ENCODE results near the gene GNG10.
A peak's percentile ranks its signal among the peaks of the same experiment; 100 is the strongest.

Gene GNG10

GRCh38 chr9:111683392-111683791, 22.0 kb downstream of the GNG10 start:
- no peak overlapping the region for H3K4me3 ChIP-seq (replicated peaks in 1 of 2; ENCODE audit: low read depth in 2 of 2, low read length in 2 of 2)
- TF ChIP-seq CTCF (IDR thresholded peaks at IDR 0.05; ENCODE audit: low read depth, low read length) = no peak
- no peak for DNase-seq (ENCODE audit: low read depth in 2 of 2)

- DNase-seq (ENCODE audit: low read depth in 2 of 2) = peak; percentile 64 to 68
- H3K4me3 ChIP-seq (replicated peaks in 1 of 2; ENCODE audit: low read depth in 2 of 2, low read length in 2 of 2) = no peak overlapping the region
- TF ChIP-seq CTCF (IDR thresholded peaks at IDR 0.05; ENCODE audit: low read depth, low read length) = peak; percentile 37
Measured at GRCh38 chr9:111691672-111692329, 30.4 kb downstream of the GNG10 start.

GRCh38 chr9:111696796-111697195, 35.4 kb downstream of the GNG10 start:
- no peak overlapping the region for H3K4me3 ChIP-seq (replicated peaks in 1 of 2; ENCODE audit: low read depth in 2 of 2, low read length in 2 of 2)
- TF ChIP-seq CTCF (IDR thresholded peaks at IDR 0.05; ENCODE audit: low read depth, low read length) = no peak
- no peak for DNase-seq (ENCODE audit: low read depth in 2 of 2)

- peak; percentile 14 to 20 for DNase-seq (ENCODE audit: low read depth in 2 of 2)
- no peak for TF ChIP-seq CTCF (IDR thresholded peaks at IDR 0.05; ENCODE audit: low read depth, low read length)
- no peak overlapping the region for H3K4me3 ChIP-seq (replicated peaks in 1 of 2; ENCODE audit: low read depth in 2 of 2, low read length in 2 of 2)
Measured at GRCh38 chr9:111700776-111701175, 39.4 kb downstream of the GNG10 start.

- TF ChIP-seq CTCF (IDR thresholded peaks at IDR 0.05; ENCODE audit: low read depth, low read length) = no peak
- H3K4me3 ChIP-seq (replicated peaks in 1 of 2; ENCODE audit: low read depth in 2 of 2, low read length in 2 of 2) = no peak overlapping the region
- no peak for DNase-seq (ENCODE audit: low read depth in 2 of 2)
Measured at GRCh38 chr9:111704503-111704902, 43.1 kb downstream of the GNG10 start.

- no peak for TF ChIP-seq CTCF (IDR thresholded peaks at IDR 0.05; ENCODE audit: low read depth, low read length)
- H3K4me3 ChIP-seq (replicated peaks in 1 of 2; ENCODE audit: low read depth in 2 of 2, low read length in 2 of 2) = no peak overlapping the region
- DNase-seq (ENCODE audit: low read depth in 2 of 2) = no peak
Measured at GRCh38 chr9:111711548-111711947, 50.1 kb downstream of the GNG10 start.

GRCh38 chr9:111712369-111712768, 51.0 kb downstream of the GNG10 start:
- TF ChIP-seq CTCF (IDR thresholded peaks at IDR 0.05; ENCODE audit: low read depth, low read length) = no peak
- H3K4me3 ChIP-seq (replicated peaks in 1 of 2; ENCODE audit: low read depth in 2 of 2, low read length in 2 of 2) = no peak overlapping the region
- no peak for DNase-seq (ENCODE audit: low read depth in 2 of 2)
